ENCODE results near the gene ATRAID. TPM values are rescaled to one million over a fixed set of nuclear protein-coding genes. Genes with fewer than 3 reads are reported as not detected.

ATRAID gene
- total and polyA plus RNA-seq, 10 of the 15 experiments (the other 5 are each of a cell fraction or from before 2014, with no cell fraction given), result 65.6 to 180 (median 120) TPM

DNA sequence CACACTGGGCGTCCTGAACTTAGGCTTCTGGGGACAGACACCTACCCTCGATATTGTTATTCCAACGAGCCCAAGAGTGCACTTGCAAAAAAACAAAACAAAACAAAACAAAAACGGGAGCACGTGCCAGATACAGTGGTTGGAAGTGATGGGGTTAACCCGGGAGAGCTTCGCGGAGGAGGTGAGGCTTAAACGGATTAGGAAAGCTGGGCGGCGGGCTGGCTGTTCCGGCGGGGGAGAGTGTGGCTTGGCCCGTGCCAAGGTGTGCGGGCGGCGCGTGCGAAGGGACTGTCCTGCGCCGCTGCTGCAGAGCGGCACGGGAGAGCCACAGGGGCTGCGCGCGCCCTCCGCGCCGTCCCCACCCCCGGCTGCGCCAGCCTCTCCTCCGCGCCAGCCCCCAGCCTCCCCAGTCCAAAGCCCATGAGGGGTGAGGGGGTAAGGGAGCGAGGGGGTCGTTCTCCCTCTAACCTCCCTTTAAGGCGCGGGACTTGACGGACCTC lies 52.5 kb downstream of the ATRAID start:
- Histone ChIP-seq H3K9me3 (replicated peaks; ENCODE audit: control insufficient read depth, insufficient read depth, low read length) (no peaks in the 10 kb centered on the region), H3K4me1 (ENCODE audit: control insufficient read depth, insufficient read depth, low read length) (peaks cover 18% of the 10 kb centered on the region), H3K9ac (ENCODE audit: control insufficient read depth, insufficient read depth, low read length) (no peak overlapping the region; the same call in 1 of the 2 replicates), H3K27me3 (replicated peaks in 1 of 2; ENCODE audit: control insufficient read depth in 2 of 2, insufficient read depth in 2 of 2, low read length in 1 of 2) (peaks cover 24 to 41% of the 10 kb centered on the region in 2 experiments), H3K36me3 (ENCODE audit: control insufficient read depth in 2 of 2, insufficient read depth in 2 of 2, low read length in 1 of 2) (no peaks in the 10 kb centered on the region), H3K4me2 (ENCODE audit: control insufficient read depth, insufficient read depth) (peak overlapping the region; percentile 98), H3K27ac (ENCODE audit: control insufficient read depth, insufficient read depth) (no peak overlapping the region), H3K4me3 (peak overlapping the region; percentile 76), H2AFZ (ENCODE audit: control insufficient read depth, low read depth, low read length) (peak overlapping the region; percentile 79), H4K20me1 (ENCODE audit: control insufficient read depth, insufficient read depth) (no peaks in the 10 kb centered on the region), H3K79me2 (ENCODE audit: control insufficient read depth, insufficient read depth, low read length) (no peaks in the 10 kb centered on the region)
- in situ Hi-C loops (cut with MboI) (no loop called here), intact Hi-C loops (cut with micrococcal nuclease; ENCODE audit: unreplicated experiment) (no loop called here)
- ChIA-PET CTCF (interaction anchor here (0.7 to 7.9 kb wide), 5 partner anchors 9 to 131 kb away, joined by 3 to 52 read pairs (median 6); no protein-coding TSS in a partner anchor), POLR2A (interaction anchor here (0.9 kb wide), 1 partner anchor 626 kb away, joined by 3 read pairs; the partner anchor contains the start of genes BABAM2 and RBKS), SMC1A (ENCODE audit: uncharacterized antibody, unreplicated experiment) (interaction anchor here (0.6 to 4.2 kb wide), 2 partner anchors 15 to 319 kb away, joined by 3 to 20 read pairs; no protein-coding TSS in a partner anchor), RAD21 (ENCODE audit: unreplicated experiment) (interaction anchor here (1.9 to 3.6 kb wide), 2 partner anchors 9 to 16 kb away, joined by 5 to 16 read pairs; no protein-coding TSS in a partner anchor)
- WGBS (ENCODE audit: insufficient coverage, insufficient replicate concordance, low lambda C conversion rate, missing lambda C conversion rate), result 5% methylated on average over 37 of the region's 38 CpGs
- no peak for TF ChIP-seq SP1 (IDR thresholded peaks at IDR 0.05; ENCODE audit: low read depth, low read length)
- TF ChIP-seq BHLHE40 (IDR thresholded peaks at IDR 0.05; ENCODE audit: borderline replicate concordance in 1 of 2, low read depth in 2 of 2, low read length in 1 of 2), result peak; percentile 58 to 89; a peak in 3 of 4 replicates
- TF ChIP-seq IRF4 (IDR thresholded peaks at IDR 0.05; ENCODE audit: low read depth, low read length), result no peak
- no peak for TF ChIP-seq NR2F1 (conservative IDR thresholded peaks at IDR 0.05)
- no peak for TF ChIP-seq CBX3 (IDR thresholded peaks at IDR 0.05; ENCODE audit: borderline replicate concordance, low read depth)
- BruUV-seq (replicated peaks), result no TSS peak
- FAIRE-seq (no peak), ATAC-seq (peak; percentile 62), DNase-seq (ENCODE audit: low read depth, low spot score) (no peak)

All from GM12878 (cell line).